H9 (cell line): ENCODE data around the gene KCNIP4. TPM values are rescaled to one million over a fixed set of nuclear protein-coding genes. Genes with fewer than 3 reads are reported as not detected.
A peak's percentile ranks its signal among the peaks of the same experiment; 100 is the strongest.

Experiments used
- DNase-seq: peaks from one replicate; pipeline ENCODE4 v3.0.0-alpha.2; 2017
- H2AFZ ChIP-seq: one replicate; pipeline ENCODE4 v1.6.1; 2013; ENCODE audit warnings: mild to moderate bottlenecking, low read length, control low read depth, moderate library complexity
- H2AK5ac ChIP-seq: 2 replicates; pipeline ENCODE4 v1.6.1; 2013; ENCODE audit warnings: low read length, control low read depth, mixed read lengths; ENCODE audit not compliant: insufficient read length
- H2BK120ac ChIP-seq: one replicate; pipeline ENCODE4 v1.6.1; 2013; ENCODE audit warnings: low read depth, mild to moderate bottlenecking, low read length, control low read depth, inconsistent platforms; ENCODE audit not compliant: poor library complexity, severe bottlenecking
- H2BK12ac ChIP-seq: 2 replicates; pipeline ENCODE4 v1.6.1; 2013; ENCODE audit warnings: low read length, control low read depth, mixed read lengths, low read depth; ENCODE audit not compliant: insufficient read length
- H2BK15ac ChIP-seq: 2 replicates; pipeline ENCODE4 v1.6.1; 2013; ENCODE audit warnings: low read depth, low read length, control low read depth
- H2BK20ac ChIP-seq: one replicate; pipeline ENCODE4 v1.6.1; 2013; ENCODE audit warnings: low read depth, mild to moderate bottlenecking, low read length, control low read depth, inconsistent platforms; ENCODE audit not compliant: poor library complexity, severe bottlenecking
- H2BK5ac ChIP-seq: 2 replicates; pipeline ENCODE4 v1.6.1; 2013; ENCODE audit warnings: low read length, control low read depth, mixed read lengths; ENCODE audit not compliant: insufficient read length
- H3K14ac ChIP-seq: 2 replicates; pipeline ENCODE4 v1.6.1; 2013; ENCODE audit warnings: low read length, control low read depth; ENCODE audit not compliant: insufficient read depth
- H3K18ac ChIP-seq: 2 replicates; pipeline ENCODE4 v1.6.1; 2013; ENCODE audit warnings: low read depth, mild to moderate bottlenecking, mixed read lengths, low read length, control low read depth; ENCODE audit not compliant: insufficient read length
- H3K23ac ChIP-seq: 2 replicates; pipeline ENCODE4 v1.6.1; 2013; ENCODE audit warnings: low read length, control low read depth, mixed read lengths, low read depth; ENCODE audit not compliant: insufficient read length
- H3K23me2 ChIP-seq: 2 replicates; pipeline ENCODE4 v1.6.1; 2013; ENCODE audit warnings: low read depth, mild to moderate bottlenecking, mixed read lengths, low read length, control low read depth; ENCODE audit not compliant: insufficient read length, poor library complexity, severe bottlenecking
- H3K27ac ChIP-seq: 2 replicates; pipeline ENCODE4 v1.5.1; 2013; ENCODE audit warnings: low read length, control low read depth, mixed read lengths, low read depth; ENCODE audit not compliant: insufficient read length
- H3K27me3 ChIP-seq: 2 replicates; pipeline ENCODE4 v1.6.1; 2013; ENCODE audit warnings: low read length, control low read depth, inconsistent platforms; ENCODE audit not compliant: insufficient read depth
- H3K4ac ChIP-seq: 2 replicates; pipeline ENCODE4 v1.6.1; 2013; ENCODE audit warnings: low read depth, mild to moderate bottlenecking, control low read depth, inconsistent platforms, low read length, moderate library complexity
- H3K4me1 ChIP-seq: 2 replicates; pipeline ENCODE4 v1.6.1; 2013; ENCODE audit warnings: low read length, control low read depth, inconsistent platforms; ENCODE audit not compliant: insufficient read depth
- H3K4me2 ChIP-seq: 2 replicates; pipeline ENCODE4 v1.6.1; 2013; ENCODE audit warnings: low read length, control low read depth, mixed read lengths; ENCODE audit not compliant: insufficient read length, insufficient read depth
- H3K56ac ChIP-seq: 2 replicates; pipeline ENCODE4 v1.6.1; 2013; ENCODE audit warnings: low read depth, mild to moderate bottlenecking, mixed read lengths, low read length, control low read depth; ENCODE audit not compliant: insufficient read length
- H3K79me1 ChIP-seq: 2 replicates; pipeline ENCODE4 v1.6.1; 2013; ENCODE audit warnings: low read depth, mild to moderate bottlenecking, moderate library complexity, low read length, control low read depth, inconsistent platforms; ENCODE audit not compliant: insufficient read depth, poor library complexity, severe bottlenecking
- H3K79me2 ChIP-seq: 2 replicates; pipeline ENCODE4 v1.6.1; 2013; ENCODE audit warnings: low read length, control low read depth, inconsistent platforms; ENCODE audit not compliant: insufficient read depth
- H3K9ac ChIP-seq: 2 replicates; pipeline ENCODE4 v1.6.1; 2013; ENCODE audit warnings: low read length, control low read depth, mixed read lengths; ENCODE audit not compliant: insufficient read length; ENCODE audit errors: extremely low read depth
- H3K9me3 ChIP-seq: one replicate; pipeline ENCODE4 v1.6.1; 2013; ENCODE audit warnings: low read depth, low read length, inconsistent platforms; ENCODE audit not compliant: control insufficient read depth
- H3T11ph ChIP-seq: one replicate; pipeline ENCODE4 v1.6.1; 2013; ENCODE audit warnings: mild to moderate bottlenecking, low read length, control low read depth, inconsistent platforms
- H4K20me1 ChIP-seq: one replicate; pipeline ENCODE4 v1.6.1; 2013; ENCODE audit not compliant: control insufficient read depth, insufficient read length, insufficient read depth
- H4K5ac ChIP-seq: 2 replicates; pipeline ENCODE4 v1.6.1; 2013; ENCODE audit warnings: low read depth, mild to moderate bottlenecking, mixed read lengths, low read length, control low read depth; ENCODE audit not compliant: insufficient read length
- H4K8ac ChIP-seq: replicated peaks from 2 replicates; pipeline ENCODE4 v1.6.1; 2013; ENCODE audit warnings: low read length, control low read depth, mixed read lengths, low read depth; ENCODE audit not compliant: insufficient read length
- H4K91ac ChIP-seq: 2 replicates; pipeline ENCODE4 v1.6.1; 2013; ENCODE audit warnings: low read depth, mild to moderate bottlenecking, moderate library complexity, mixed read lengths, low read length, control low read depth; ENCODE audit not compliant: insufficient read length
- H3K27ac Mint-ChIP-seq, 3 experiments: 2 replicates in 2 of 3; 3 replicates in 1 of 3; pipeline ENCODE4 v1.8.0; 2020 to 2021; ENCODE audit warnings: mixed read lengths in 3 of 3, mild to moderate bottlenecking in 1 of 3, moderate library complexity in 1 of 3
- H3K27me3 Mint-ChIP-seq: 2 replicates; pipeline ENCODE4 v1.8.0; 2021; ENCODE audit warnings: low read depth, mild to moderate bottlenecking, moderate library complexity, mixed read lengths
- H3K36me3 Mint-ChIP-seq, 3 experiments: 2 replicates in 2 of 3; 3 replicates in 1 of 3; pipeline ENCODE4 v1.8.0; 2020 to 2021; ENCODE audit warnings: low read depth in 3 of 3, mixed read lengths in 3 of 3; ENCODE audit not compliant: insufficient read depth in 1 of 3
- H3K4me1 Mint-ChIP-seq, 2 experiments: 2 replicates each; pipeline ENCODE4 v1.8.0; 2020; ENCODE audit warnings: mixed read lengths in 2 of 2
- H3K4me3 Mint-ChIP-seq, 2 experiments: 2 replicates in 1 of 2; 3 replicates in 1 of 2; pipeline ENCODE4 v1.8.0; 2020 to 2021; ENCODE audit warnings: mild to moderate bottlenecking in 2 of 2, mixed read lengths in 2 of 2, moderate library complexity in 1 of 2
- H3K9me3 Mint-ChIP-seq, 2 experiments: 2 replicates in 1 of 2; 3 replicates in 1 of 2; pipeline ENCODE4 v1.8.0; 2020; ENCODE audit warnings: mild to moderate bottlenecking in 2 of 2, mixed read lengths in 2 of 2, moderate library complexity in 1 of 2
- CTCF ChIP-seq: fragments of 200-600 bp; sonication (generic); conservative IDR thresholded peaks from 3 replicates; pipeline ENCODE4 v1.8.0; 2021; ENCODE audit warnings: antibody characterized with exemption, mild to moderate bottlenecking
- WGBS: extraction: QIAGEN DNeasy Blood & Tissue Kit; methylation state at CpG from one replicate; pipeline ENCODE4 v1.1.7; 2013; ENCODE audit warnings: missing lambda C conversion rate, low lambda C conversion rate, mixed read lengths; ENCODE audit not compliant: insufficient read length; ENCODE audit errors: extremely low coverage; 5-methylcytosine and 5-hydroxymethylcytosine counted together
- total RNA-seq: library from RNA; stranded (reverse); gene quantifications from 2 replicates; pipeline ENCODE4 v1.2.1, GENCODE V29; 2021

The KCNIP4 gene
- total RNA-seq, 1 experiment from 2014 or later, result not detected

GRCh38 chr4:21366312-21366711 is 582.3 kb downstream of the KCNIP4 start:
- Histone ChIP-seq H4K8ac (no peak overlapping the region), H3K23me2 (no peaks in the 10 kb centered on the region), H3K27me3 (no peaks in the 10 kb centered on the region), H3K9me3 (no peaks in the 10 kb centered on the region), H2AK5ac (no peak overlapping the region), H3K9ac (no peak overlapping the region), H2AFZ (peak overlapping the region; percentile 59), H2BK12ac (no peak overlapping the region), H3K23ac (no peak overlapping the region), H3K56ac (no peak overlapping the region), H3K4me2 (no peak overlapping the region), H2BK120ac (no peak overlapping the region), H3T11ph (no peak overlapping the region), H2BK5ac (no peak overlapping the region), H4K5ac (no peak overlapping the region), H3K4ac (no peak overlapping the region), H3K79me2 (no peaks in the 10 kb centered on the region), H2BK15ac (no peak overlapping the region), H3K27ac (peak overlapping the region; percentile 20), H3K79me1 (no peaks in the 10 kb centered on the region), H3K4me1 (no peaks in the 10 kb centered on the region), H3K18ac (no peak overlapping the region), H4K91ac (no peak overlapping the region), H4K20me1 (no peaks in the 10 kb centered on the region), H3K14ac (no peak overlapping the region), H2BK20ac (no peak overlapping the region)
- peak overlapping the region in 1 of 3 experiments; percentile 40; a peak in 1 of 7 replicates for H3K27ac Mint-ChIP-seq
- no peaks in the 10 kb centered on the region for H3K27me3 Mint-ChIP-seq
- DNase-seq, result peak; percentile 28
- no peaks in the 10 kb centered on the region for H3K9me3 Mint-ChIP-seq
- no peaks in the 10 kb centered on the region for H3K36me3 Mint-ChIP-seq
- no peak for TF ChIP-seq CTCF
- peaks cover 21 to 26% of the 10 kb centered on the region in 2 experiments for H3K4me1 Mint-ChIP-seq
- no CpG with 5 or more reads among the region's 2 CpGs for WGBS
- no peak overlapping the region for H3K4me3 Mint-ChIP-seq
